HUES64 (cell line): ENCODE data around the gene SCCPDH.
"Not testable (repeated sequence)": the region's sequence is repeated elsewhere in the genome, so short reads cannot be mapped to it uniquely, and the experiment has no call there.

Experiments
- H3K27ac ChIP-seq: 2 replicates; pipeline ENCODE4 v1.7.0; 2013; ENCODE audit warnings: low read depth, low read length, inconsistent platforms
- H3K27me3 ChIP-seq: 2 replicates; pipeline ENCODE4 v1.6.1; 2013; ENCODE audit warnings: mild to moderate bottlenecking, low read length; ENCODE audit not compliant: insufficient read depth
- H3K36me3 ChIP-seq: 2 replicates; pipeline ENCODE4 v1.6.1; 2013; ENCODE audit warnings: mild to moderate bottlenecking, low read length; ENCODE audit not compliant: insufficient read depth
- H3K4me1 ChIP-seq: 2 replicates; pipeline ENCODE4 v1.6.1; 2013; ENCODE audit warnings: mild to moderate bottlenecking, low read length, moderate library complexity; ENCODE audit not compliant: insufficient read depth
- H3K4me3 ChIP-seq: 2 replicates; pipeline ENCODE4 v1.5.1; 2013; ENCODE audit warnings: mild to moderate bottlenecking, low read length, moderate library complexity
- H3K9ac ChIP-seq: 2 replicates; pipeline ENCODE4 v1.6.1; 2013; ENCODE audit warnings: mild to moderate bottlenecking, low read depth, low read length
- H3K9me3 ChIP-seq: 2 replicates; pipeline ENCODE4 v1.6.1; 2013; ENCODE audit warnings: low read depth, low read length; ENCODE audit not compliant: insufficient read depth
- WGBS: fragments of 150-250, 120-280 bp; methylation state at CpG from one replicate; pipeline ENCODE4 v1.1.7; 2013; ENCODE audit warnings: missing lambda C conversion rate; 5-methylcytosine and 5-hydroxymethylcytosine counted together

SCCPDH gene

DNA sequence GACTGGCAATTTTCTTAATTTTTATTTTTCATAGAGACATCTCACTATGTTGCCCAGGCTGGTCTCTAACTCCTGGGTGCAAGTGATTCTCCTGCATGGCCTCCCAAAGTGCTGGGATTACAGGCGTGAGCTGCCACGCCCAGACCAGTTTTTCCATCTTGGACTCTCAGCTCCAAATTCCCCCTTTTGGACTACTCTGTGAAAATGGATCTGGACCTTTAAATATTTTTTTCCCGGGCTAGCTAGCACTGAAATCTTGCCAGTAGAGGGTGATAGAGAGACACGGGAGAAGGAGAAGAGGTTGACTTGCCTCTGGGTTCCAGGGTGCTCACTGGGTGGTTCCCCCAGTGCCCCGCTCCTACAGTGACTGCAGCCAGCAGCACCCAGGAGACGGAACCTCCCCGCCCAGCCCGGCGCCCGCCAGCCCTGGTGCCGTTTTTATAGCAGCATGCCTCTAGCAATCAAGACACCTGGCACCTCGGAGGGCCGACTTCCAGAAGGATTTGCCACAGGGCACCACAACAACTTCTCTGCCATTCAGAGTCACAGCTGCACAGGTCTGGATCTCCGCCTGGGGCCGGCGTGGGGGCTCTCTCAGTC lies 34.7 kb upstream of the SCCPDH start:
- H3K27me3 ChIP-seq: no peaks in the 10 kb centered on the region
- H3K9me3 ChIP-seq: peaks cover 11% of the 10 kb centered on the region
- no peaks in the 10 kb centered on the region for H3K4me1 ChIP-seq
- H3K27ac ChIP-seq: no peak overlapping the region
- H3K36me3 ChIP-seq: no peaks in the 10 kb centered on the region
- WGBS: 44% methylated on average over 16 of the region's 16 CpGs
- no peak overlapping the region for H3K4me3 ChIP-seq
- no peak overlapping the region for H3K9ac ChIP-seq

DNA sequence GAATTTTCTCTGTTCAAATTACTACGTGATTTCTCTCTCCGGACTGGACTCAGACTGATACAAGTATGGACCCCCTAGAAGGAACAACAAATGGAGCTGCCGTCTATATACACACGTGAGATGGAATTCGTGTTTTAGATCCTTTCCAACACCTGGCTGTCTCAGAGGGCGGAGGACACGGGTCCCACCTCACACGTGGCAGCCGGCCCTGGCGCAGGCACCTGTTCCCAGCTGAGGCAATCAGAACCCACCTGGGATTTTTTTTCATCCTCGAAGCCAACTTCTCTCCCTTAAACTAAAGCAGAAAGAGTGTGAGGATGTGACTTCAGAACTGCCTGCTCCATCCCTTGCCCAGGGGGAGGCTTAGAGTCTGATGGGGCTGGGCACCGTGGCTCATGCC lies 34.1 kb upstream of the SCCPDH start:
- H3K4me1 ChIP-seq: no peaks in the 10 kb centered on the region
- H3K27ac ChIP-seq: no peak overlapping the region
- no peak overlapping the region for H3K9ac ChIP-seq
- H3K4me3 ChIP-seq: no peak overlapping the region
- 93% methylated on average over 11 of the region's 12 CpGs for WGBS
- H3K27me3 ChIP-seq: no peaks in the 10 kb centered on the region
- H3K9me3 ChIP-seq: peaks cover 16% of the 10 kb centered on the region
- no peaks in the 10 kb centered on the region for H3K36me3 ChIP-seq

DNA sequence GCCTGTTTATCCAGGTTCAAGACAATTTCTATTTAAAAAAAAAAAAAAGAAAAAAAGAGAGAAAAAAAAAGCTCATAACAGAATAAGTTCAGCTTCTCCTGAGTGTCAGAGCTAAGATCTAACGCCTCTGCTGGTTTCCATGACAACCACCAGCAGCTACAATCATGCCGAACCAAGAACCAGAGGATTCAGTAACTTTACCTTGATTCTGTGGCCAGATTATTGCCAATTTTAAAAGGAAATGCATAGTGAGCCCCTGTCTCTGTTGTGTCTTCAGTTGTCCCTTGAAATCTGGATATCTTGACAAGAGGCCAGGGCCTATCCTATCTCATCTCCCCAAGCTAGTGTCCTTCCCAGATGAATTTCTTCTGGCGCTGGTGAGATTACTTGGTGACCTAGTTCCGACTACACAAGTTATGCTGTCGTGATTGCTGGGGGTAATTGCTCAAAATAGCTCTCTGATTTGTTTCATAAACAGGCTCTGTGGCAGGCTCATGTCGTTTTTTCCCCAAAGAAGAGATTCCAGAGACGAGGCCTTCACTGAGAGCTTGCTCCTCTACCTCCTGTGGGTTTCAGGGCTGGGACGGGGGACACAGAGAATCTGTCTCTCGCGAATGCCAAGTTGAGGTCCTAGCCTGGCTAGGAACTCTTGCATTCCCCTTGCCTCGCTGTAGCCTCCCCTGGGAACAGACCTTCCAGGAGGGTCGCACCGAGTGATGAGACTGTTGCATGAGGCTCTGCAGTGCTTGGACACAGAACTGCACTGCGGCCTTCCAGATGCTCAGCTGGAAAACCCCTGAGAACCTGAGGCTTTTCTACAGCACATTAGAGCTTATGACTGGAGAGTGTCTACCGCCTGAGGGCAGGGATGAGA lies 32.4 kb upstream of the SCCPDH start:
- no peaks in the 10 kb centered on the region for H3K36me3 ChIP-seq
- WGBS: 76% methylated on average over 15 of the region's 15 CpGs
- no peak overlapping the region for H3K9ac ChIP-seq
- H3K9me3 ChIP-seq: peaks cover 16% of the 10 kb centered on the region
- no peaks in the 10 kb centered on the region for H3K4me1 ChIP-seq
- H3K4me3 ChIP-seq: no peak overlapping the region
- H3K27me3 ChIP-seq: no peaks in the 10 kb centered on the region
- no peak overlapping the region for H3K27ac ChIP-seq

DNA sequence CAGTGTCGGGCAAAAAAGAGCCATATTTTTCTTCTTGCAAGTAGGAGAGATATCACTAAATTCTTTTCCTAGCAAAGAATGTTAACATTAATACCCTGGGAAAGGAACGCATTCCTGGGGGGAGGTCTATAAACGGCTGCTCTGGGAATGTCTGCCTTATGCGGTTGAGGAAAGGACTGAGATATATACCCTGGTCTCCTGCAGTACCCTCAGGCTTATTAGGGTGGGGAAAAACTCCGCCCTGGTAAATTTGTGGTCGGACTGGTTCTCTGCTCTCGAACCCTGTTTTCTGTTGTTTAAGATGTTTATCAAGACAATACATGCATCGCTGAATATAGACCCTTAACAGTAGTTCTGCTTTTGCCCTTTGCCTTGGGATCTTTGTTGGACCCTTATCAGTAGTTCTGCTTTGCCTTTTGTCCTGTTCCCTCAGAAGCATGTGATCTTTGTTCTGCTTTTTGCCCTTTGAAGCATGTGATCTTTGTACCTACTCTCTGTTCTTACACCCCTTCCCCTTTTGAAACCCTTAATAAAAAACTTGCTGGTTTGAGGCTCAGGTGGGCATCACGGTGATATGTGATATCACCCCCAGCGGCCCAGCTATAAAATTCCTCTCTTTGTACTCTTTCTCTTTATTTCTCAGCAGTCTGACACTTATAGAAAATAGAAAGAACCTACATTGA lies 29.9 kb upstream of the SCCPDH start:
- not testable (repeated sequence) for H3K27me3 ChIP-seq, H3K27ac ChIP-seq, H3K9ac ChIP-seq, H3K36me3 ChIP-seq, H3K4me3 ChIP-seq, H3K4me1 ChIP-seq
- H3K9me3 ChIP-seq: peaks cover 16% of the 10 kb centered on the region
- WGBS: 95% methylated on average over 10 of the region's 10 CpGs

DNA sequence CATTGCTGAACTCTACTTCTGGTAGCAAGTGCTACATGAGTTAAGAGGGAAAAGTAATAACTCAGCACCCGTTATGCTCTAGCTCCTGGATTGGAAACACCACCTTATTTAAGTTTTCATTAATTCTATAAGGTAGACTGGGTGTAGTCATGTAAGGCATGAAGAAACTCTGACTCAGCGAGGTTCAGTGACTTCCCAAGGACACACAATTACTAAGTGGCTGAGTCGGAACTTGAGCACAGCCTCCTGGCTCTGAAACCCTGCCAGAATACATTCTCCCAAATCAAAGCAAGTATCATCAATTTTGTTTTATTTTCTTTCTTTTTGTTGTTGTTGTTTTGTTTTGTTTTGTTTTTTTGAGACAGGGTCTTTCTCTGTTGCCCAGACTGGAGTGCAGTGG lies 29.1 kb upstream of the SCCPDH start:
- Histone ChIP-seq H3K27me3 (no peaks in the 10 kb centered on the region), H3K9ac (no peak overlapping the region), H3K27ac (no peak overlapping the region), H3K4me1 (no peaks in the 10 kb centered on the region), H3K36me3 (no peaks in the 10 kb centered on the region), H3K4me3 (no peak overlapping the region), H3K9me3 (peaks cover 16% of the 10 kb centered on the region)
- 93% methylated on average over 2 of the region's 3 CpGs for whole genome bisulfite sequencing

DNA sequence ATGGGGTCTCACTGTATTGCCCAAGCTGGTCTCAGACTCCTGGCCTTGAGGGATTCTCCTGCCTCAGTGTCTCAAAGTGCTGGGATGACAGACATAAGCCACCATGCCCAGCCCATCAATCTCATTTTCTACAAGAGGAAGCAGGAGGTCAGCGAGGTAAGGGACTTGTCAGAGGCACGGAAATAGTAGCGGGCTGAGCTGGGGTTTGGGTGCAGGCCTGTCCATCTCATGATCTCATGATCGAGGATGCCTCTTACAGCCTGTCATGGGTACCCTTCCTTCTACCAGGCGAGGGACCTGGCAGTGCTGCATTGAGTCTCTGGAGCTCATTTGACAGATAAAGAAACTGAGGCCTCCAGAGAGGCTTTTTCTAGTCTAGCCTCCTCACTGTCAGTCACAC lies 28.5 kb upstream of the SCCPDH start:
- no peak overlapping the region for H3K27ac ChIP-seq
- 93% methylated on average over 5 of the region's 5 CpGs for WGBS
- no peaks in the 10 kb centered on the region for H3K36me3 ChIP-seq
- H3K9ac ChIP-seq: no peak overlapping the region
- no peaks in the 10 kb centered on the region for H3K27me3 ChIP-seq
- no peak overlapping the region for H3K4me3 ChIP-seq
- H3K4me1 ChIP-seq: no peaks in the 10 kb centered on the region
- H3K9me3 ChIP-seq: peaks cover 16% of the 10 kb centered on the region

DNA sequence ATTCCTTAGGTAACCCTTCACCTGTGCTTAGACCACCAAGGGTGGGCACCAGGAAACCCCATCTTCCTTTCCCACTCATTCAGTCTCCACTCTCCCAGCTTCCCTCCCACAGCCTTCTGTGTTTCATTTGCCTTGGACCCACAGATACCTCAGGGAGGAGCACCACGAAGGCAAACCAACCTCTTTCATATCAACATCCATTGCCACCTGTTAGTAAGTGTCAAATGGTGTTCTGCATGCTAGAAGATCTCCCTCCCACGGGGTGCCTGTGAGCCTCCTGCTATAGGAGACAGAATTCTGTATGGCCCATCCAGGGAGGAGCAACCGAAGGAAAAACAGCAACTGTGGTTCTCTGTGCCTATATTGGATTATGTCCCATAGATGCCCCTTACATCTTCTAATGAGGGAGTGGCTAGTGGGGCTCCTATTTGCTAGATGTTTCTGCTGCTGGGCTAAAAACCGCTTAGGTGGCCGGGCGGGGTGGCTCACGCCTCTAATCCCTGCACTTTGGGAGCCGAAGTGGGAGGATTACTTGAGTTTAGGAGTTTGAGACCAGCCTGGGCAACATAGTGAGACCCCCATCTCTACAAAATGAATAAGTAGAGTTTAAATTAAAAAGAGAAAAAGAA lies 25.6 kb upstream of the SCCPDH start:
- H3K4me1 ChIP-seq: no peaks in the 10 kb centered on the region
- H3K36me3 ChIP-seq: no peaks in the 10 kb centered on the region
- WGBS: 91% methylated on average over 8 of the region's 8 CpGs
- no peak overlapping the region for H3K27ac ChIP-seq
- H3K9ac ChIP-seq: no peak overlapping the region
- H3K4me3 ChIP-seq: no peak overlapping the region
- no peaks in the 10 kb centered on the region for H3K27me3 ChIP-seq
- peaks cover 7% of the 10 kb centered on the region for H3K9me3 ChIP-seq

DNA sequence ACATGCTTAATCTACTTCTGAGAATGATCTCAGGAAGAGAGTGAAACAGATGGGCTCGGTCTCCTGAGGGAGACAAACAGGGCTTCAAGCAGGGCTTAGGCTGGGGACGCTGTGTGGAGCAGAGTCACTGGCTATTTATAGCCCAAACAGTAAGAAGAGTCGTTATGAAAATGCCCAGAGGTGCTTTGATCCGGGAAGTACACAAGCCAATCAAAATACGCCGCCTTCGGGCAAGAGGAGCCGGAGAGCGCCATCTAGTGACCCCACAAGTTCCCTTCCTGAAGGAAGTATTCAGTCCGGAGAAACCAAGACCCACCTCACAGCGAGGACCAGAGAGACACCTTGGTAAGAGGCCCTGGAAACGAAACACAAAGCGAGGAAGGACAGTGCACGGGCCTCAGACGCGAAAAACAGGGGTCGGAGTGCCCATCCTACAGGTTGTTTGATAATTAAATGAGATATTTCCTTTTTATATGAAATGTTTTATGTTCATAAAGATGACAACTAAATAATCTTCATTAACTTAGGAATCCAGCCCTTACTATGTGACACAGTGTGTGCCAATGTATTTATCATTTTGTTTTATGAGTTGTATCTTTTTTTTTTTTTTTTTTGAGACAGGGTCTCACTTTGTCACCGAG lies 25.0 kb upstream of the SCCPDH start:
- Histone ChIP-seq H3K27ac (no peak overlapping the region), H3K36me3 (no peaks in the 10 kb centered on the region), H3K27me3 (no peaks in the 10 kb centered on the region), H3K9me3 (peaks cover 4% of the 10 kb centered on the region), H3K9ac (no peak overlapping the region), H3K4me1 (no peaks in the 10 kb centered on the region), H3K4me3 (no peak overlapping the region)
- WGBS: 19% methylated on average over 17 of the region's 18 CpGs

DNA sequence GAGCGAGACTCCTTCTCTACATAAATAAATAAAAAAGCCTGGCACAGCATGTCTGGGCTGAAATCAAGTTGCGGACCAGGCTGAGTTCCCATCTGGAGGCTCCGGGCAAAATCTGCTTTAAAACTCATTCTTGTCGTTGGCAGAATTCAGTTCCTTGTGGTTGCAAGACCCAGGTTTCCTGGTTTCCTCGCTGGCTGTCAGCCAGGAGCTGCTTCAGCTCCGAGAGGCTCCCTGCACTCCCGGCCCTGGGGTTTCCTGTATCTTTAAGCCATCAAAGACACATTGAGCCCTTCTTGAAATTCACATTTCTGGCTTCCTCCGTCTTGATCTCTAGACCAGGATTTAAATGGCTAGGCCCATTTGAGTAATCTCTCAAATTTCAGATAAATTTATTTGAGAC lies 20.6 kb upstream of the SCCPDH start:
- Histone ChIP-seq H3K4me1 (no peaks in the 10 kb centered on the region), H3K9ac (no peak overlapping the region), H3K36me3 (no peaks in the 10 kb centered on the region), H3K27ac (no peak overlapping the region), H3K4me3 (no peak overlapping the region), H3K27me3 (no peaks in the 10 kb centered on the region), H3K9me3 (no peaks in the 10 kb centered on the region)
- WGBS: 89% methylated on average over 8 of the region's 8 CpGs

DNA sequence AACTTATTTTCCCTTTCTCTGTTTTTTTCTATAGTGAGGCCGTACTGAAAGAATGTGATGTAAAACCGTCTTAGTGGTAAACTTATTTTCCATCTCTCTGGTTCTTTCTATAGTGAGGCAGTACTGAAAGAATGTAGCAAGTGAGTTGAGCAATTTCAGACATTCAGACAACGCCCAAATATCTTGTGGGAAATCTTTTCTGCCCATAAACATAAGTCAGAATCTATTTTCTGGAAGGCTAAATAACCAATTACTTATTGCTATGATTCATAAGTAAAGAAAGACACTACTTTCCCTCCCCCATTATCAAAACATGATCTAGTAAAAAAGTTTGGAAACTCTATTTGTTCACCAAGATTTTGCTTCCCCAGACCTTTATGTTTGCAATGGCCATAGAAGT lies 18.8 kb upstream of the SCCPDH start:
- WGBS: 100% methylated on average over 1 of the region's 3 CpGs
- H3K4me3 ChIP-seq: no peak overlapping the region
- no peaks in the 10 kb centered on the region for H3K9me3 ChIP-seq
- H3K27me3 ChIP-seq: no peaks in the 10 kb centered on the region
- no peak overlapping the region for H3K27ac ChIP-seq
- H3K36me3 ChIP-seq: no peaks in the 10 kb centered on the region
- no peaks in the 10 kb centered on the region for H3K4me1 ChIP-seq
- no peak overlapping the region for H3K9ac ChIP-seq

DNA sequence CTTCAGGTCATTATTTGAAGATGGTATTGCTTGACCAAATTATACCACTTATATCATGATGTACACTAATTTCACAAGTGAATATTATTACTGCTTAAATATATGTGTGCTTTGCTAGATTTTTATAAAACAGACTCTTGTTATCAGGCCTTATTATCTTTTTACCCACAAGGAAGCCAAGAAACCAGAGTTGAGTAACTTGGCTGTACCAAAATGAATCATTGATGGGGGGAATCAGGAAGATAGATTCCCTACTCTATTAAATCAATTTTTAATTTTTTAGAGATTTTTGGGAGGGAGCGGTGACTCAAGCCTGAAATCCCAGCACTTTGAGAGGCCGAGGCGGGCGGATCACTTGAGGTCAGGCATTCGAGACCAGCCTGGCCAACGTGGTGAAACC lies 16.0 kb upstream of the SCCPDH start:
- Histone ChIP-seq H3K4me3 (no peak overlapping the region), H3K4me1 (no peaks in the 10 kb centered on the region), H3K9me3 (no peaks in the 10 kb centered on the region), H3K27me3 (no peaks in the 10 kb centered on the region), H3K27ac (no peak overlapping the region), H3K9ac (no peak overlapping the region), H3K36me3 (no peaks in the 10 kb centered on the region)
- 95% methylated on average over 6 of the region's 6 CpGs for WGBS
